Midbrain (tissue), 1 donor: Measurements from ENCODE around the gene GLCCI1.
"Not testable (repeated sequence)": the region's sequence is repeated elsewhere in the genome, so short reads cannot be mapped to it uniquely, and the experiment has no call there.

Experiments
- DNase-seq: peaks from one replicate; lab custom pipeline; 2025; lab: John Stamatoyannopoulos, UW

Gene GLCCI1

DNA sequence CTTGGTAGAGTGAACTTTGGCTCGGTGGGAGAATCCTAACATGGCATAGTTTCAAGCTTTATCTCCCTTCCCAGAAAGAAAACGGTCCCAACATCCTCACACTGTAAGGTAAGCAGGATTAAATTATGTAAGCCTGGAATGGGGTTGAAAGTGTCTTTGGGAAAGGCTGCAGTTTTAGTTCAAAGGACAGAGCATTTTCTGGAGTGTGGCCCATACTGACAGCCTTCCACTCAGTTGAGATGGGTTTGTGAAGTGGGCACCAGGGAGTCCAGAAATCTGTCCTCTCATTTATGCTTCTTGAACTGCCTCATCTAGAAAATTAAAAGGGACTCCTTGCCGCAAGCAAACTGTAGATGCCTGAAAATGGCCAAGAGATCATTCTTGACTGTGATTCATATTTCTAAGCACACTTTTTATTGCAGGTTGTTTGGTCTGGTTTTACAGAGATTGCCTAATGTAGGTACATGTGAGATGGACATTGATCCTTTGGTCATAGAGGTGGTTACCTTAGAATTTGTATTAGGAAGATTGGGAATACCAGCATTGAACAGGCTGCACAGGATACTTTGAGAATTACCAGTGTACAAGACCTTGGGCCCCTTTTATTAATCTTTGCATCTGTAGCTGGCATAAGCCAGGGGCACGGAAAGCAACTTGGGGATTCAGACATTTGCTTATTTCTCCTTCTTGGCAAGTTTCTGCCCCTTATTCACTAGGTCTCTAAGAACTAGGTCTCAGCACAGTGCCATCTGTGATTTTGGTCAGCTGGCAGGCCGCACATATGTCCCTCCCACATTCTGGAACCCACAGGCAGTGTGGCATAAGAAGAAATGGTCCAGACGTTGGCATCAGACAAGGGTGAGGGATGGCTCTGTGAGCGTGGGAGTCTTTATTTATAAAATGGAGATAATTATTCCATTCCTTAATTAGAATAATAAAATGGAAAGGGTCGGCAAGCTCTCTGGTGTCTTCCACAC is 125.9 kb downstream of the GLCCI1 start:
- no peak for DNase-seq

DNA sequence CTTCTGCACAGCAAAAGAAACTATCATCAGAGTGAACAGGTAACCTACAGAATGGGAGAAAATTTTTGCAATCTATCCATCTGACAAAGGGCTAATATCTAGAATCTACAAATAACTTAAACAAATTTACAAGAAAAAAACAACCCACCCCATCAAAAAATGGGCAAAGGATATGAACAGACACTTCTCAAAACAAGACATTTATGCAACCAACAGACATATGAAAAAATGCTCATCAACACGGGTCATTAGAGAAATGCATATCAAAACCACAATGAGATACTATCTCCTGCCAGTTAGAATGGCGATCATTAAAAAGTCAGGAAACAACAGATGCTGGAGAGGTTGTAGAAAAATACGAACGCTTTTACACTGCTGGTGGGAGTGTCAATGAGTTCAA is 132.7 kb downstream of the GLCCI1 start:
- not testable (repeated sequence) for DNase-seq

DNA sequence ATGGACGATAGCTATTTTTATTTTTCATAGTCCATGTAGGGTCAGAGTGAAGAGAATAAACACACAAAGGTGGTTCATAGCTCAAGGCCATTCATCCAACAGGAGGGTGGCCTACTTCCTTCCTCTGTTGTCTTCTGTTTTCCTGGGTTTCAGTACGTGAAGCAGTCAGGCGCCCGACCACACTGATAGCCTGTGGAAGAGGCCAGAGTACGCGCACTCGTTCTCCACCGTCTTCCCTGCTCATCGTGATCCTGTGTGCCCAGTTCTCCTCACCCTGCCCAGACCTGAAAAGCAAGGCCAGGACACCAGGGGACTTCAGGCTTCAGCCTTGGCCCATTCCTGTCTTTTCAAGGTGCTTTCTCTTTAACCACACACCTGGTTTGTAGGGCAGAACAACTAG is 134.7 kb downstream of the GLCCI1 start:
- DNase-seq, result no peak

DNA sequence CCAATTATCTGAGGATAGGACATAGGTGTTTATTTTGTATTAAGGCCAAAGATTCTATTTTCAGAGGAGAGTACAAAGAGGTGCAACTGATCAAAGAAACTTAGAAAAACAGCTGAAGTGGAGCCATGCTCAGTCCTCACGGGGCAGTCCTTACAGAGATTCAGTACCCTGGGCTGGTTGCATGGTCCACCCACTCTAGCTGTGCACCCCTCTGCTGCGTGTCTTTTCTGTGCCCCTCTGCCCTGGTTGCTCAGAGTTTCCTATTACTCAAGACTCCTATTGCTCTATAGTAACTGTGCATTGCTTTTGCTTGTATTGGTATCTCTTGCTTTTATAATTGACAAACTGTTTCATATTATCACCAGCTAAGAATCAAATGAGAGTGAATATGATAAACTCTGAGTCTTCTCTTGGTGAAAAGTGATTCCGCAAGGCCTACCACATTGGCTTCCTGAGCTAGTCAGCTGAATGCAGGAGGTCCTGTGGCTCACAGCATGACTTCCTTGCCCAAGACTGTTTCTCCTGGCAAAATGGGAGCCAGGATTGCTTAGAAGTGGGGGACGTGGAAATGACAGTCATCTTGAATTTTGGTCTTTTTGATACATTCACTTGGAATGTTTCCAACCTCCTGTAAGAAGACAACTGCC is 137.0 kb downstream of the GLCCI1 start:
- DNase-seq, result no peak

DNA sequence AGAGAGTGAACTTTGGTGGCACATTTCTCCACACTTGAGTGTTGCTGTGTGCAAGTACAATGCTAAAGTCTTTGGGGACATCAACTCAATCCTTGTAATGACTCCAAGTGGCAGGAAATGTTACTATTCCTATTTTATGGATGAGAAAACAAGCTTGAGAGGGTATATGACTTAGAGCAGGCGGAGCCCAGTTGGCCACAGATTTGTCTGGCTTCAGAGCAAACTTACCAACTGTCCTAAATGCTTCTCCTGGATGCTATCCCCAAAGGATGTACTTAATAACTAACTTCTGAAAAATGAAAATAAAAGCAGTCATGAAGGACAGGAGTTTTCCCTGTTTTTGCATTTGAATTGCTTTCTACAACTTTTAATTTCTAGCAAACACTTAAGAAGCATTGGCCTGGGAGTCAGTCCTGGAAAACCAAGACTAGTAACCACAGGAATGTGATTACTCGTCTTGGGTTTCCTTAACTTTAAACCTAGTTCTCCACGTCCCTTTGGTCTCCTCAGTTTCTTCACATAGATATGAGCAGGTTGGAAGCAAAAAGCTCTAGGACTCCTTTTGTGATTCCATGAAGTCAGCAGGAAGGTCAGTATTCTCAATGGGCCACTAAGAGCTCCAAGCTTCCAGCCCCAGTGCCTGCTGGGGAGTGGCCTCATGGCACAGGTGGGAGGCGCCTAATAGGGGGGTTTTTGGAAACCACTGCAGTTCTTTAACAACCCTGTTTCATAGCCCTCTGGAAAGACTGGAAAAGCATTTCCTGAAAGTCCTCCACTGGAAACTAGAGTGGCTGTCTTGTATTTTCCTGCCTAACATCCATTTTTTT is 140.8 kb downstream of the GLCCI1 start:
- no peak for DNase-seq

DNA sequence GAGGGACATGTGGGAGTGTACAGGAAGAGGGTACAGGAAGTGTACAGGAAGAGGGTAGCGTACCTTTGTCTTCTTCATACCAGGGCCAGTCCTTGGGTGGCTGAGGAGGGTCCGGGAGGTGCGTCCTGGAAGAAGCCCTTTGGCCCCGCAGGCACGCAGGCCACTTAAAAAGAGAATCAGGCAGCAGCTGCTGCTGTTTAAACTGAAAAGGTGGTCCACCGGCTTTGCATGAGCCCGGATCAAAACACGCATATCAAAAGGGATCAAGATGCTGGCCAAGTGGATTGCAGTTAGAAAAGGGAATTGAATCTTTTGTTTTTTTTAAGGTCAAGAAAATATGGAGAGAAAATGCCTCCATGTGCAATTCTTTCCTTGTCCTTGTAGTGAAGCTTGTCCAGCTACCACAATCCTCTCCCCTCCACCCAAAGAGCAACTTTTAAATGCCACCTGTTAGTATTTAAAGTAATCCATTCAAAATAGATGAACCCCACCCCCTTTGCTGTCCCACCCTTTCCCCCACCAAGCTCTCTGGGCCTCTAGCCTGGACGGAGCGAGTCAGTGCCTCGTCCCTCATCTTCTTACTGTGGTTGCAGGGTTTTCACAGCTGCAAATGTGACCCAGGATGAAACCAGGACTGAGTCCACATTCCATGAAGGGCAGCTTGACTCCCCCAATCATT is 142.8 kb downstream of the GLCCI1 start:
- no peak for DNase-seq

DNA sequence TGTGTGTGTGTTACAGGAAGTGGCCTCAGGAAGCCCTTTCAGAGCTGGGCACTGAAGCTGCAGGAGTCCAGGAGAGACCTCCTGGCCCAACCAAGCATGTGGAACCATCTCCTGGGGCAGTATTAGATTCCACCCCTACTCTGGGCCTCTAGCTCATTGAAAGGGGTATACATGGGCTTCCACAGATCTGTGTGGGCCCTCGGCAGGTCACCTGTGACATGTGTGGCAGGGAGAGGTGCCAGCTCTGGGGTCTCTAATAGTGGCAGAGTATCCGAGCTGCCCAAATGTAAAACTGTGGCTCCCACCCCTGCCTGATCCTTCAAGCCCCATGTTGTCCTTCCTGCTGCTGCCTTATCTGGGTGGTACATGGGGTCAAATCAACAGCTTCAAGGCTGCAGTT is 144.1 kb downstream of the GLCCI1 start:
- DNase-seq, result no peak

DNA sequence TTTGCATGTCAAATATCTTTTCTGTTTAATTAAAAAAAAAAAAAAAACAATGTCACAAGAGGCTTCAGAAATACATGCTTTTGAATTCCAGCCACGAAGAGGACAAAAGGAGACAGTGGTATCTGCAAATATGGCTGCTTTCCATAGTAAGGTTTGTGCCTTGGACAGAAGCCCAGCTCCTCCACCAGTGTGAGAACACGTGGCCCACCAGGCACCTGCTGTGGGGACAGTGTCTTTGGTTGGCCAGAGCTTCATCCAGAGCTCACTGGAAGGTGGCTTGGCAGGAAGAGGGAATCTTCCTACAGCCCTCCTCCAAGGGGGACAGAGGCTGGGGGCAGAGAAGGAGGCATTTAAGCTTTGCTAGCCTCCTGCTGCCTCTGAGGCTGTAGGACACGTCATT is 144.6 kb downstream of the GLCCI1 start:
- DNase-seq, result no peak

DNA sequence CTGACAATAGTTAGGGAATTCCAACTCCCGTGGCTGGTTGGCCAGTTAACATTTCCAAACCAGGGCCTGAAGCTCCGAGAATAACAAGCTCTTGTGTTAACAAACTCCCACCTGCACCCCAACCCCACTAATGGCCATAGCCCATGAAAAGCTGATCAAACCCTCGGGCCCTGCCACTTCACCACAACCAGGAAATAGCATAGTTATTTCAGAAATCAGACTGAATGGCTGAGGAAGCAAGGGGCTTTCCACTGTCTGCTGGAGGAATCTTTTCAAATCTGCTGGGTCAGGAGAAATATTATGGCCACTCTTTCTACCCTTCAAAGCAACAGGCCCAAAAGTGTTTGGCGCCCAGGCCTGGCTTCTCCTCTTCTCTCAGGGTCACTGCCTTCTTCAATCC is 145.6 kb downstream of the GLCCI1 start:
- DNase-seq, result no peak

DNA sequence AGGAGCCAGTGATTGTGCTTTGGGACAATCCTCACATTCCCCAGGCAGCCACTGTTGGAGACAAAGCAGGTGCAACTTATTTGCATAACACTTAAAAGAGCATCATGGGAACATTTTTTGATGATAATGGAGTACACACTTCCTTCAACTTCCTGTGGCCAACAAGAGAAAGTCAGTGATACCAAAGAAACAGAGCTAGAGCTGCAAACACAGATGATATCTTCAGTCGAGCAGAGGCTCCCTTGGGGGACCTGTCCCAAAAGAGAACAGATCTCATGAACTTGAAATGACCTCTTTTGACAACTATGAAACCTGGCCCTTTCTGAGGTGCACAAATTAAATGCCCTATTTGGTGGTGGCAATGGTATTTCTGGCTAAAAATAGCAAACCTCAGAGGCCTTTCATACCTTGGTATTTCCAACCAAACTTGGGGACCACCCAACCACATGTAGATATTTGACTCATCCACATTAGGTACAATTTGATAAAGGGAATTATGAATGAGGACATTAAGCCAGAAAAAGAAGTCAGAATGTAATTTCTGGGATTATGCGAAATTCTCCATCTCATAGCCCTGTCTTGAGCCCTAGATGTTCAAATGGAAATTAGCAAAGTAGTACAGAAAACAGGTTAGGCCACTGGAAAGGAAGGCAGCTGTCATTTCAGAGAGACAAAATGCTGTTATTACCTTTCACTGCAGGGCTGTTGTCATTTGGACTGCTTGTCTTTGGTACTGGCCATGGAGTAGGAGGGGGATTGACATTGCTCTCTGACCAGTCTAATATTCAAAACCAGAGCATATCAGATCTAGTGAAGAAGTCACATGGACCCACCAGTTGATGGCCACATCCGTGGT is 147.2 kb downstream of the GLCCI1 start:
- no peak for DNase-seq

DNA sequence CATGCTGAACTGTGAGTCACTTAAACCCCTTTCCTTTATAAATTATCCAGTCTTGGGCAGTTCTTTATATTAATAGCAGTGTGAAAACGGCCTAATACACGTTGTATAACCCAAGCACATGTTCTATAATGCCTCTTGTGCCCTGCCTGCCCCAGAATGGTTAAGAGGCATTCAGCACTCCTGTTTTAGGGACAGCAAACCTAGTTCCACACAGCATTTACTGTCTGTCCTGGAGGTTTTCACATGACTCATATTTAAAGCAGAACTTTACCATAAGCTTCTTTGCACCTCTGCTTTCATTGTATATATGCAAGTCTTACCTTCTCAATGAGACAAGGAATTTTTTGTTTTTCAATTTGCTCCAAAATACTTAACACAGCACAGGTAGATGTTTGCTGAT is 148.6 kb downstream of the GLCCI1 start:
- DNase-seq, result no peak

DNA sequence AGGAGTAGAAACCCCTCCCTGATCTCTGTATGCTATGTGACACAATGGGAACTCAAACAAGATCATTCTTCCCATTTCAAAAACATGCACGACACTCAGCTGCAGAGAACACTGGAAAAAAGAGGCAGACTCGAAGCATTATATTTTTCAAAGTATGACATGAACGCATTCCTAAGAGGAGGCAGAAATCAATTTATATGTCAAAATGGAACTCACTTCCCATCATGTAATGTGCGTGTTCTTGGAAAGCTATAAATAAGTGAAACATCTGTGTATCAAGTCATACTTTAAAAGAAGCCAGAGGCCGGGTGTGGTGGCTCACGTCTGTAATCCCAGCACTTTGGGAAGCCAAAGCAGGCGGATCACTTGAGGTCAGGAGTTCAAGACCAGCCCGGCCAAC is 150.7 kb downstream of the GLCCI1 start:
- no peak for DNase-seq

DNA sequence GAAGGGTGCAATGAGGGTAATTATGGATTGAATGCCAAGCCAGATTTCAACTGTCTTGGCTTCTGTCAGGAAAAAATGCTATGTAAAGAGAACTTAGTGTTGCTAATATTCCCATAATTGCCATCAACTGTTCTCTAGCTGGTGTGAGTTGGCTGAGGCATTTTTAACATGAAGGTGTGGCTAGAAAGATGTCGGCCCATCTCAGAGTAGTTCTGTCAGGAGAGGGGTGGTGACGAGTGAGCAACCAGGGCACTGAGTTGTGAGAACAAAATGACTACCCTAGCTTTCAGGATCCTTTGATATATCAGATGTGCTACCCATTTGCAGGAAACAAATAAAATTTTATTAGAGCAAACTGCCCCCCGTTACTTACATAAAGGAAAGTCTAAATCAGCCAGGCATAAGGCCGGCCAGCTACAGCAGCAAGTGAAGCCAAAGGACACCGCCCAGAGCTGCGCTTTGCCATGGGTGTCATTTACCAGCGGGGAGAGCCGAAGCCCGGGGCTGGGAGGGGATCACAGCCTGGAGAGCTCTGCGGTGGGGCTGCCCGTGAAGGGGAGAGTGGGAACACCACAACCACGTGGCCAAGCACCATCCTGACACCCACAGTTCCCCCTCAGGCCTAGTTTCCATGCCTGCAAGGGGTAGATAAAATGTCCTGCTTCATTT is 151.9 kb downstream of the GLCCI1 start:
- DNase-seq, result no peak

DNA sequence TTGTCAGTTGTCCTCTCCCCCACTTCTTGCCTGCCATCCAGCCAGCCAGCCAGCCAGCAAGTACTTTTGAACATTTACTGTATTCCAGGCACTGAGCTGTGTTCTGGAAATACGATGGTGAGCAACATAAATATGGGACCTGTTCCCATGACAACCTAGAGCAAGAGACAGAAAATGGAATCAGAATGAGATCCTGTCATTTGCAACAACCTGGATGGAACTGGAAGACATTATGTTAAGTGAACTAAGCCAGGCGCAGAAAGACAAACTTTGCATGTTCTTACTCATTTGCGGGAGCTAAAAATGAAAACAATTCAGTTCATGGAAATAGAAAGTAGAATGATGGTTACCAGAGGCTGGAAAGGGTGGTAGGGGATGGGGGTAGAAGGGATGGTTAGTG is 152.6 kb downstream of the GLCCI1 start:
- no peak for DNase-seq

DNA sequence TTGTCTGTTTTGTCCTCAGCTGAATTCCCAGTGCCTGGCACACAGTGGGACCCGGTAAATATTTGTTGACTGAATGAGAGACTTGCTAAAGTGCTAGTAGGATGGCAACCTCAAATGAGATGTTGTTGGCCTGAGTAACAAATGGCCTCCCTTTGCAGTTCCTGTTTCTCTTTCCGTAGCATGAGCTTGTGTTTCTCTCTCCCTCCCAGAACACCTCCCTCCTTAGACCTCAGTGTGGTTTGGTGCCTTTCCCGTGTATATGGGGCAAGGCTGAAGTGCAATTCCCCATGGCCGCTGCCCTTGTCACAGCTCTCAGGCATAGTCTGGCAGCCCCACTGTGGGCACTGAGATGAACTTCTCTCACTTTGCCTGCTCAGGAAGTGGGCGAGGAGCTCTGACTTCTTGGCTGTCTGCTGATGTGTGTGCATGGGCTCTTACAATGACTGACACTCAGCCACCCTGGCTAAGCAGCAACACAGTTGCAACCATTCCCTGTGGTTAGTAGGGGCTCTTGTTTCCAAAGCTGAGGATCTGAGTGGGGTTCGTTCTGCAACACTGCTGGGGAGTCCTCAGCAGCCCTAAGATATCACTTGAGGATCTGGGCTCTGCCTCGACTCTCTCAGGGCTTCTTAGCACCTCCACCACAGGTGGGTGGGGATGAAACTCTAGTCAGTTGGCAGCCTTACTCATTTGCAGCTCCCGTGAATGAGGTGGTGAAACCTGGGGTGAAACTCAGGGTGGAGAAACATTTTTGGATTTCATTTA is 157.3 kb downstream of the GLCCI1 start:
- DNase-seq, result no peak

DNA sequence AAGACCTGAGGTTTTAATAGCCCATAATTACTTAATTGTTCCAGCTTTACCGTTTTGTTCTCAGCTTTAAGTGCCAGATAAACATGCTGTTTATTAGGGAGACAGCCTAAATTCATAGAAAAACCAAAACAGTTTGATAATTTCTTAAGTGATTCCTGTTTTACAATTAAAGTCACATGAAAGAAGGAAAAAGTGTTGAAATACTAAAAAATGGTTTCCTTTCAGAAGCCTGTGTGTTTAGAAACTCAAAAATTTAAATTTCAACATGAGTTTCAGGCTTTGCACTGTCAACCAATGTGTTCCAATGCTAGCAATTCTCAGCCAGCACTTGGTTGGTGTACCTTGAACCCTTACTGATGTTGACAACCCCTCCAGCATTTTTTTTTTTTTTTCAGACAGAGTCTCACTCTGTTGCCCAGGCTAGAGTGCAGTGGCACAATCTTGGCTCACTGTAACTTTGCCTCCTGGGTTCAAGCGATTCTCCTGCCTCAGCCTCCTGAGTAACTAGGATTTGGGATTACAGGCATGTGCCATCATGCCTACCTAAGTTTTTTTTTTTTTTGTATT is 158.1 kb downstream of the GLCCI1 start:
- DNase-seq, result no peak

DNA sequence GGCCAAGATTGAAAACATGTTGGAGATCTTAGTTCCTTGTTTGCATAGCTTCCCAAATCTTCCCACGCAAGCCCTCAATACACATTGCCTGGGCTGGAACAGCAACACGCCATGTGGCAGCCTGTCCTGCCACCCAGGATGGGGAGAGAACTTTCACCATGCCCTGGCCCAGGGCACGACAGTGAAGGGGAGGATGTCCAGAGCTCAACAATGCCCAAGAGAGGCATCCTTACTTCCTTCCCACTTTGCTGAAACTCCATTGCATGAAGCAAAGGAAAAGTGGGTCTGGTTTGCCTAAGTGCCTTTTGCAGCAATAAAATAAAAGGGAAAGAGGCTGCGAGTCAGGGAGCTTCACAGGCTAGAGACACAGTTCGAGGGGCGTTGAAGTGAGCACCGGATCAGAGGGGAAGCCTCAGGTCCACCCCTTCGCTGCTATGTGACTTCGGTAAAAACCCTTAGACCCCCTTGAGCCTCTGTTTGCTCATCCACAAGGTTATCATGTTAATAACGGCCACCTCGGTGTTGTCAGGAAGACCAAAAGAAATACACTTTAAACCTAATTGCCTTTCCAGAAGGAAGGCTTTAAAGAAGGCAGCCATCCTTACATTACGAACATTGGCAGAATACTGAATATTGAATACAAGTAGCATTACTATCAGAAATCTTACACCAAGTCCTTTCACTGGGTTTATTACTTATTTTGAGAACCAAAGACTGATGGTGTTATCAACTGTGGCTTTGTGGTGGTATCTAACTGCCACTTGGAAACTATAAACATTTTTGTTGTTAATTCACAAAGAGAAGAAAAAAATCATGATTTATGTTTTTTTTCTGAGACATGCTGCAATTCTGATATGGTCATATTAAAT is 160.1 kb downstream of the GLCCI1 start:
- DNase-seq, result no peak

DNA sequence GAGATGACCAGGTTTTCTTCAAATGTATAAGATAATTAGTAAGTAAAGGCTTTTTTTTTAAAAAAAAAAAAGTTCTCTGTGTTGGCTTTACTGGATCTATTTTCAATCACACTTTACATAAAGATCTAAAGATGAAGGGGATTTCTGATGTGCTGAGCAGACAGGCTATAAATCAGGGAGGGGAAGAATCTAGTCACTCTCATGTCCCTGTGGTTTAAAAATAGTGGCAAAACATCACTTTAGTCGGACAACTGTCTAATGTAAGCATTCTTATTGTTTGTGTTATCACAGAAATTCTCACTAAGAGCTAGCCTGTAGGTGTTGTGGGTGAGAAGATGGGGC is 160.7 kb downstream of the GLCCI1 start:
- no peak for DNase-seq
